Activated CD8-positive, alpha-beta memory T cell treated with anti-CD3 and anti-CD28 coated beads, Interleukin-2, amount 50 U/mL, for 24 hours (primary cell): ENCODE measurements around the gene AFAP1.

Experiments used
- DNase-seq: peaks from one replicate; pipeline ENCODE4 v3.0.0-alpha.2; 2020; ENCODE audit errors: extremely low read depth

The AFAP1 gene

GRCh38 chr4:7841894-7842293, 97.8 kb downstream of the AFAP1 start:
- DNase-seq: no peak

GRCh38 chr4:7841071-7841470, 98.6 kb downstream of the AFAP1 start:
- no peak for DNase-seq

- no peak for DNase-seq
Measured at GRCh38 chr4:7839856-7840255, 99.8 kb downstream of the AFAP1 start.

GRCh38 chr4:7838136-7838782, 101.4 kb downstream of the AFAP1 start:
- no peak for DNase-seq

GRCh38 chr4:7837597-7838135, 102.0 kb downstream of the AFAP1 start:
- no peak for DNase-seq

GRCh38 chr4:7831858-7832730, 107.6 kb downstream of the AFAP1 start:
- no peak for DNase-seq

- DNase-seq: no peak
Measured at GRCh38 chr4:7831330-7831729, 108.3 kb downstream of the AFAP1 start.

- DNase-seq: no peak
Measured at GRCh38 chr4:7830747-7831146, 108.9 kb downstream of the AFAP1 start.

- no peak for DNase-seq
Measured at GRCh38 chr4:7829652-7830580, 109.7 kb downstream of the AFAP1 start.

GRCh38 chr4:7828793-7829301, 110.8 kb downstream of the AFAP1 start:
- no peak for DNase-seq

GRCh38 chr4:7828011-7828720, 111.5 kb downstream of the AFAP1 start:
- DNase-seq: no peak

GRCh38 chr4:7827566-7827965, 112.1 kb downstream of the AFAP1 start:
- no peak for DNase-seq

GRCh38 chr4:7826909-7827306, 112.8 kb downstream of the AFAP1 start:
- DNase-seq: no peak

- DNase-seq: no peak
Measured at GRCh38 chr4:7826176-7826908, 113.3 kb downstream of the AFAP1 start.

GRCh38 chr4:7824218-7824617, 115.4 kb downstream of the AFAP1 start:
- no peak for DNase-seq

- no peak for DNase-seq
Measured at GRCh38 chr4:7823416-7823824, 116.2 kb downstream of the AFAP1 start.

GRCh38 chr4:7822877-7823276, 116.8 kb downstream of the AFAP1 start:
- DNase-seq: no peak

GRCh38 chr4:7822137-7822505, 117.5 kb downstream of the AFAP1 start:
- no peak for DNase-seq

GRCh38 chr4:7821245-7822136, 118.2 kb downstream of the AFAP1 start:
- DNase-seq: no peak
